Suprapubic skin (tissue), 4 donors: ENCODE data around the gene MAP3K15. TPM values are rescaled to one million over a fixed set of nuclear protein-coding genes. Genes with fewer than 3 reads are reported as not detected.

Experiments
- DNase-seq, 2 donors: peaks; one replicate each; pipeline ENCODE4 v3.0.0-alpha.2; 2019; ENCODE audit warnings: low spot score in 2 of 2
- H3K27ac ChIP-seq: fragments of 200-600 bp; sonication (generic); one replicate; pipeline ENCODE4 v1.5.1; 2019
- H3K27me3 ChIP-seq: fragments of 200-600 bp; sonication (generic); one replicate; pipeline ENCODE4 v1.5.1; 2019
- H3K36me3 ChIP-seq: fragments of 200-600 bp; sonication (generic); one replicate; pipeline ENCODE4 v1.5.1; 2019
- H3K4me1 ChIP-seq: fragments of 200-600 bp; sonication (generic); one replicate; pipeline ENCODE4 v1.5.1; 2019
- H3K4me3 ChIP-seq: fragments of 200-600 bp; sonication (generic); one replicate; pipeline ENCODE4 v1.5.1; 2019; ENCODE audit warnings: mild to moderate bottlenecking
- H3K9me3 ChIP-seq: fragments of 200-600 bp; sonication (generic); one replicate; pipeline ENCODE4 v1.5.1; 2019
- EP300 ChIP-seq: sonication (generic); formaldehyde crosslinking; IDR thresholded peaks from one replicate; pipeline ENCODE4 v1.6.1; 2017; ENCODE audit warnings: antibody characterized with exemption
- POLR2A ChIP-seq, 2 donors: fragments of 450-650 bp; IDR thresholded peaks; one replicate each; pipeline ENCODE4 v1.6.1; 2017; ENCODE audit warnings: antibody characterized with exemption in 2 of 2, mild to moderate bottlenecking in 2 of 2, moderate library complexity in 2 of 2
- POLR2AphosphoS5 ChIP-seq, 3 donors: sonication (generic); formaldehyde crosslinking; IDR thresholded peaks; one replicate each; pipeline ENCODE4 v1.6.1; 2017; ENCODE audit warnings: antibody characterized with exemption in 3 of 3
- WGBS: methylation state at CpG from one replicate; pipeline ENCODE4 v1.1.5; 2018; 5-methylcytosine and 5-hydroxymethylcytosine counted together
- total RNA-seq, 4 donors: library from RNA; depleted of rRNA; stranded (reverse); fragments of >200 nt; gene quantifications; one replicate each; pipeline ENCODE4 v1.1.0, GENCODE V29; 2016
- TF ChIP-seq, protein P1 (sequence below), 2 donors: fragments of 200-600 bp in 1 of 2; fragments of 450-650 bp in 1 of 2; sonication (generic) in 1 of 2; IDR thresholded peaks; one replicate each; pipeline ENCODE4 v1.5.1; 2016 to 2019; ENCODE audit warnings: antibody characterized with exemption in 2 of 2, mild to moderate bottlenecking in 1 of 2, moderate library complexity in 1 of 2

The MAP3K15 gene
- total RNA-seq, 4 donors from 2014 or later = not detected

DNA sequence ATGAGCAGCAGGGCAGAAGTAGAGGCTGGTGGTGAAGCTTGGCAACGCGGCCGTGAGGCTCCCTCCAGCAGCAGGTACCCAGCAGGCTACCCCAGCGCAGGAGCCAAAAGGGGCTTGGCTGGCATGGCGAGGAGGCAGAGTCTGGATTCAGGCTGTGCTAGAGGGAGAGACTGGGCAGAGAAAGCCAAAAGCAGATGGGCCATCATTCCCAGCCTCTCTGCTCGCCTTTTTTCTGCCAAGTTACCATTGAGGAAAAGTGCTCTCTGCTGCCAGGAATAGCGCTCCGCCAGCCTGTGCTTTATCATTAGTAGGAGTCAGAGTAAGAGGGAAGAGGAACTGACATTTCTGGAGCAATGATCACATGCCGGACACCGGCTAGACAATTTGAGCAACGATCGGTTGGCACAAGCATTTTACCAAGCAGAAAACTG, 28.7 kb upstream of the MAP3K15 start:
- 90% methylated on average over 12 of the region's 12 CpGs for WGBS
- TF ChIP-seq, protein P1, sequence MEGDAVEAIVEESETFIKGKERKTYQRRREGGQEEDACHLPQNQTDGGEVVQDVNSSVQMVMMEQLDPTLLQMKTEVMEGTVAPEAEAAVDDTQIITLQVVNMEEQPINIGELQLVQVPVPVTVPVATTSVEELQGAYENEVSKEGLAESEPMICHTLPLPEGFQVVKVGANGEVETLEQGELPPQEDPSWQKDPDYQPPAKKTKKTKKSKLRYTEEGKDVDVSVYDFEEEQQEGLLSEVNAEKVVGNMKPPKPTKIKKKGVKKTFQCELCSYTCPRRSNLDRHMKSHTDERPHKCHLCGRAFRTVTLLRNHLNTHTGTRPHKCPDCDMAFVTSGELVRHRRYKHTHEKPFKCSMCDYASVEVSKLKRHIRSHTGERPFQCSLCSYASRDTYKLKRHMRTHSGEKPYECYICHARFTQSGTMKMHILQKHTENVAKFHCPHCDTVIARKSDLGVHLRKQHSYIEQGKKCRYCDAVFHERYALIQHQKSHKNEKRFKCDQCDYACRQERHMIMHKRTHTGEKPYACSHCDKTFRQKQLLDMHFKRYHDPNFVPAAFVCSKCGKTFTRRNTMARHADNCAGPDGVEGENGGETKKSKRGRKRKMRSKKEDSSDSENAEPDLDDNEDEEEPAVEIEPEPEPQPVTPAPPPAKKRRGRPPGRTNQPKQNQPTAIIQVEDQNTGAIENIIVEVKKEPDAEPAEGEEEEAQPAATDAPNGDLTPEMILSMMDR (IDR thresholded peaks at IDR 0.05) = no peak
- TF ChIP-seq POLR2A (IDR thresholded peaks at IDR 0.05) = no peak
- no peak for TF ChIP-seq EP300
- no peak for TF ChIP-seq POLR2AphosphoS5 (IDR thresholded peaks at IDR 0.05)
- DNase-seq = no peak
- no peak overlapping the region for H3K27ac ChIP-seq
- no peak overlapping the region for H3K4me3 ChIP-seq
- no peaks in the 10 kb centered on the region for H3K4me1 ChIP-seq
- no peaks in the 10 kb centered on the region for H3K9me3 ChIP-seq
- peaks cover 4% of the 10 kb centered on the region for H3K36me3 ChIP-seq
- no peaks in the 10 kb centered on the region for H3K27me3 ChIP-seq

DNA sequence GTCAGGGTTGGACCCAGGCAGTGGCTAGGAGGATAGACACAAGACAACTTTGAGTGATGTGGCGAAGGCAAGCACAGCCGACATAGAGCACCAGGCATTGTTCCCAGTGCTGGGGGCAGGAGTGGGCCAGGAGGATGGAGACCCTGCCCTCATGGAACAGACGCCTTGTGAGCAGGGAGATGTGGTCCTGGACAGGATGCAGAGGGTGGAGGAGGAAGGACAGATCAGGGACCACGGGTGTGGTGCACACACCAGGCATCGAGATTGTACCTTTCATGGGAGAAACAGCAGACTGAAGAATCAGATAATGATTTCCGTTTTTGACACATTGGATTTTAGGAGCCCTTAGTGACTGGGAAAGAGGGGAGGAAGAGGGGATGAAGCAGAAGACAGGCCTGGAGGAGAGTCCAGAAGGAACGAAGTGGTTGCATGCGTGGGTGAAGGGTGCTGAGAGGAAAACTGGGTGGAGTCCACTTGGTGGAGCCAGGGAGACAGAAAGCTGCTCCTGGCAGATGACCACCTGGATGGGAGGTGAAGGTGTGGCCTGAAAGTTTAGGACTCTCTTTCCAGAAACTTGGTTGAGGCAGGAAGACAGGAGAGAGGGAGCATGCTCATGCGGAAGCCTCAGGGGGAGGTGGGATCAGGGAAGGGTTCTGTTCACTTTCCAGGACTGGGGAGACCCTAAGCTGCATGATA, 27.9 kb upstream of the MAP3K15 start:
- H3K27ac ChIP-seq = no peak overlapping the region
- WGBS = 67% methylated on average over 9 of the region's 9 CpGs
- no peaks in the 10 kb centered on the region for H3K27me3 ChIP-seq
- H3K9me3 ChIP-seq = no peaks in the 10 kb centered on the region
- DNase-seq = no peak
- peaks cover 4% of the 10 kb centered on the region for H3K36me3 ChIP-seq
- no peak overlapping the region for H3K4me3 ChIP-seq
- no peaks in the 10 kb centered on the region for H3K4me1 ChIP-seq
- no peak for TF ChIP-seq POLR2A (IDR thresholded peaks at IDR 0.05)
- TF ChIP-seq EP300 = no peak
- TF ChIP-seq POLR2AphosphoS5 (IDR thresholded peaks at IDR 0.05) = no peak
- TF ChIP-seq, protein P1 (IDR thresholded peaks at IDR 0.05) = no peak

DNA sequence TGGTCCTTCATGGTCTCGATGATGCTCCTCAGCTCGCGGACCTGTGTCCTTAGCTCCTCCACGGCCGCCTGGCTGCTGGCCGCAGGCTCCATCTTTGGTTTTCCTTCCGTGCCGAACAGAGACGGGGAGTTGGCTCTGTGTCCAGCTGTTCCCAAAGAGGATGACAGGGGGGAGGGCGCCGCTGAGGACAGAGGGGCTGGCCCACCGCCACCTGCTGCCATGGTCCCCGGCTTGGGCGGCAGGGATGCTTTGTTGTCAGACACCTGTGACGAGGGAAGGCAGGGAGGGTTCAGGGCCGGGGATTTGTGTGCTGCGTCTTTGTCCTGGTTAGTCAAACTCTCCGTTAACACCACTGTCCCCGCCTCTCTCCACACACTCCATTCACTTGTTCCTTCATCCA, 26.6 kb upstream of the MAP3K15 start:
- Histone ChIP-seq H3K4me1 (no peaks in the 10 kb centered on the region), H3K27me3 (no peaks in the 10 kb centered on the region), H3K9me3 (no peaks in the 10 kb centered on the region), H3K36me3 (peaks cover 4% of the 10 kb centered on the region), H3K4me3 (no peak overlapping the region), H3K27ac (no peak overlapping the region)
- WGBS = 93% methylated on average over 17 of the region's 19 CpGs
- TF ChIP-seq EP300 (no peak), POLR2A (IDR thresholded peaks at IDR 0.05) (no peak), POLR2AphosphoS5 (IDR thresholded peaks at IDR 0.05) (no peak)
- TF ChIP-seq, protein P1 (IDR thresholded peaks at IDR 0.05) = no peak
- DNase-seq = no peak

DNA sequence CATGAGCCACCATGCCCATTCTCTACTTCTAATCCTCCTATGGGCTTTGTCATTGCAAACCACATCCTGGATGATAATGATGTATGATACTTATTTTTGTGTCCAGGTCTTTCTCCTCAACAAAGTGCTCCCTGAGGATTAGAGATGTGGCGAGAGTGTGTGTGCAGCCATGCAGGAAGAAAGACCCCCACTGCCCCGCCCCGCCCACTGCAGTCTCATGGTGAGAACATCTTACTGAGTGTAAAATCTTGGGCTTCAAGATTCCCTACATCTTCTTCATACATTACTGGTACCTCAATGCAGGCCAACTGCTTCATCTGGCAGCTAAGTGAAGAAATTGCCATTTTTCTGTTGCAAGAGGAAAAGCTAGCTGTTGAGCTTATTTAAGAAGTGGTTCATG, 25.9 kb upstream of the MAP3K15 start:
- Histone ChIP-seq H3K9me3 (no peaks in the 10 kb centered on the region), H3K27me3 (no peaks in the 10 kb centered on the region), H3K4me3 (no peak overlapping the region), H3K36me3 (peaks cover 4% of the 10 kb centered on the region), H3K4me1 (no peaks in the 10 kb centered on the region), H3K27ac (no peak overlapping the region)
- no peak for TF ChIP-seq POLR2A (IDR thresholded peaks at IDR 0.05)
- DNase-seq = no peak
- WGBS = 91% methylated on average over 3 of the region's 3 CpGs

DNA sequence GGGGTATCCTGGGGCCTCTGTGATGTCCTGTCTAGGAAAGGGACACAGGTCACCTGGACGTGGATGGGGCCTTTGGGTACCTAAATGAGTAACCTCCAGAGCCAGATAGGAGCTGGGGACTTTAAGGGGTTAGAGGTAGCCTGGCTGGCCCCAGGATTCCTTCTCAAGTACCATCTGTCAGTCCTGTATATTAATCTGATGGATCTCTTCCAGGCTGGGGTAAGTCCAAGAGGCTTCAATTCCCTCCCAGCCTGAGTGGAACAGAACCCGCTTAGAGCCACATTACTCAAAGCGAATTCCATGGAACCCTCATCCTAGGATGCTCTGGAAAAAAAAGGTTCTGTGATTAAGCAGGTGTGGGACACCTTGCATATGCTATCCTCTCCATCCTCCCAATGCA, 24.8 kb upstream of the MAP3K15 start:
- WGBS = 84% methylated on average over 2 of the region's 3 CpGs
- no peak for DNase-seq
- Histone ChIP-seq H3K4me3 (no peak overlapping the region), H3K27me3 (no peaks in the 10 kb centered on the region), H3K27ac (no peak overlapping the region), H3K36me3 (peaks cover 4% of the 10 kb centered on the region), H3K9me3 (no peaks in the 10 kb centered on the region), H3K4me1 (no peaks in the 10 kb centered on the region)
- no peak for TF ChIP-seq POLR2A (IDR thresholded peaks at IDR 0.05)
- no peak for TF ChIP-seq POLR2AphosphoS5 (IDR thresholded peaks at IDR 0.05)
- TF ChIP-seq, protein P1 (IDR thresholded peaks at IDR 0.05) = no peak
- no peak for TF ChIP-seq EP300

DNA sequence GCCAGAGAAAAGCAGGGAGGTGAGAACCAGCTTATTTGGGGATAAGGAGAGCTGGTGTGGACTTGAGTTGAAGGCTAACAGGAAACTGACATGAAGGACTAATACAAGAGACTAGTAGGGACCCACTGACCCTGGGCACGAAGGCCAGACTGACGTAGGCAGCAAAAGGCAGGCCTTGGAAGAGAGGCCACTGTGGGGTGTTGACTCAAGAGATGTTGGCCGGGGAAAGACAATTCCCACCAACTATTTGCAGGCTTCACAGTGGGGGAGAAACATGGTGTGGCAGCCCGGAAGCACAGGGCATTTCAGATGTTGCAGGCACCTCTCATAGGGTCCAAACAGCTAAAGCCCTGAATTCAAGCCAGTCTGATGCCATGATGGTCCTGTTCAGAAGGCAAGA, 24.4 kb upstream of the MAP3K15 start:
- TF ChIP-seq POLR2AphosphoS5 (IDR thresholded peaks at IDR 0.05) (no peak), EP300 (no peak), POLR2A (IDR thresholded peaks at IDR 0.05) (no peak)
- TF ChIP-seq, protein P1 (IDR thresholded peaks at IDR 0.05) = no peak
- WGBS = 95% methylated on average over 4 of the region's 4 CpGs
- no peaks in the 10 kb centered on the region for H3K9me3 ChIP-seq

More for the DNA sequence above, 24.4 kb upstream of the MAP3K15 start:
- Histone ChIP-seq H3K4me1 (no peaks in the 10 kb centered on the region), H3K27ac (no peak overlapping the region), H3K4me3 (no peak overlapping the region), H3K36me3 (peaks cover 4% of the 10 kb centered on the region), H3K27me3 (no peaks in the 10 kb centered on the region)
- no peak for DNase-seq
